ENCODE results near the gene BHLHE41. TPM values are rescaled to one million over a fixed set of nuclear protein-coding genes. Genes with fewer than 3 reads are reported as not detected.
A peak's percentile ranks its signal among the peaks of the same experiment; 100 is the strongest.

The BHLHE41 gene
- total and polyA plus RNA-seq, 9 of the 15 experiments (the other 6 are each of a cell fraction or from before 2014, with no cell fraction given), result not detected

- H3K9ac ChIP-seq (ENCODE audit: insufficient read depth in 1 of 2, low read depth in 2 of 2, low read length in 2 of 2), result no peak overlapping the region
- H3K4me3 ChIP-seq, result no peak overlapping the region
- no peaks in the 10 kb centered on the region for H3K9me3 ChIP-seq (replicated peaks; ENCODE audit: control insufficient read depth, insufficient read depth, low read depth, low read length)
- ChIA-PET POLR2A (no interaction called here), CTCF (ENCODE audit: low intra/inter-chr PET ratio) (no interaction called here)
- no peaks in the 10 kb centered on the region for H3K4me1 ChIP-seq (replicated peaks in 1 of 2; ENCODE audit: control insufficient read depth in 2 of 2, insufficient read depth in 2 of 2, low read length in 2 of 2)
- H3K27me3 ChIP-seq (ENCODE audit: control insufficient read depth in 2 of 2, insufficient read depth in 2 of 2, low read length in 2 of 2), result no peaks in the 10 kb centered on the region
- in situ Hi-C loops (cut with MboI), result no loop called here
- H3K36me3 ChIP-seq (ENCODE audit: control insufficient read depth, insufficient read depth, low read length), result no peaks in the 10 kb centered on the region
- intact Hi-C loops (cut with micrococcal nuclease), result no loop called here
- H2AFZ ChIP-seq (ENCODE audit: low read depth, low read length), result no peak overlapping the region
- WGBS (ENCODE audit: insufficient coverage, low coverage, missing lambda C conversion rate), result 0% methylated on average over 5 of the region's 5 CpGs
- DNase-seq (ENCODE audit: extremely low read depth in 1 of 4, low spot score in 3 of 4) (no peak), FAIRE-seq (no peak), ATAC-seq (no peak)
- no peak overlapping the region for H3K27ac ChIP-seq (ENCODE audit: extremely low read depth, low read depth, low read length)
- TF ChIP-seq ZBTB26 (CRISPR knock-in tag; IDR thresholded peaks at IDR 0.05), result no peak
- no TSS peak for BruUV-seq (replicated peaks)
- no peaks in the 10 kb centered on the region for H3K79me2 ChIP-seq (ENCODE audit: control insufficient read depth, insufficient read depth, low read length)
- H3K9me1 ChIP-seq (ENCODE audit: control insufficient read depth, insufficient read depth, low read length), result no peaks in the 10 kb centered on the region
- H3K4me2 ChIP-seq (ENCODE audit: insufficient read depth, low read length), result no peak overlapping the region
- H4K20me1 ChIP-seq (replicated peaks; ENCODE audit: control insufficient read depth, insufficient read depth, low read length), result no peaks in the 10 kb centered on the region
Observed at GRCh38 chr12:26135010-26135420, 10.2 kb upstream of the BHLHE41 start.

GRCh38 chr12:26134540-26134939 lies 9.7 kb upstream of the BHLHE41 start:
- no peak overlapping the region for H3K4me3 ChIP-seq
- no peak overlapping the region for H2AFZ ChIP-seq (ENCODE audit: low read depth, low read length)
- H3K9me1 ChIP-seq (ENCODE audit: control insufficient read depth, insufficient read depth, low read length), result no peaks in the 10 kb centered on the region
- H3K9ac ChIP-seq (ENCODE audit: insufficient read depth in 1 of 2, low read depth in 2 of 2, low read length in 2 of 2), result no peak overlapping the region
- ATAC-seq (no peak), FAIRE-seq (no peak), DNase-seq (ENCODE audit: extremely low read depth in 1 of 4, low spot score in 3 of 4) (no peak)
- peak; percentile 64 for TF ChIP-seq NFIC (IDR thresholded peaks at IDR 0.05)
- TF ChIP-seq TFE3 (CRISPR knock-in tag; IDR thresholded peaks at IDR 0.05), result no peak
- H3K36me3 ChIP-seq (ENCODE audit: control insufficient read depth, insufficient read depth, low read length), result no peaks in the 10 kb centered on the region
- no TSS peak for BruUV-seq (replicated peaks)
- H3K4me1 ChIP-seq (replicated peaks in 1 of 2; ENCODE audit: control insufficient read depth in 2 of 2, insufficient read depth in 2 of 2, low read length in 2 of 2), result no peaks in the 10 kb centered on the region
- intact Hi-C loops (cut with micrococcal nuclease) (no loop called here), in situ Hi-C loops (cut with MboI) (no loop called here)
- no peak overlapping the region for H3K27ac ChIP-seq (ENCODE audit: extremely low read depth, low read depth, low read length)
- H4K20me1 ChIP-seq (replicated peaks; ENCODE audit: control insufficient read depth, insufficient read depth, low read length), result no peaks in the 10 kb centered on the region
- no peaks in the 10 kb centered on the region for H3K79me2 ChIP-seq (ENCODE audit: control insufficient read depth, insufficient read depth, low read length)
- CTCF ChIA-PET (ENCODE audit: low intra/inter-chr PET ratio), result no interaction called here
- POLR2A ChIA-PET, result no interaction called here
- H3K9me3 ChIP-seq (replicated peaks; ENCODE audit: control insufficient read depth, insufficient read depth, low read depth, low read length), result no peaks in the 10 kb centered on the region
- 0 out of 5 replicates have a peak, but pooled peaks cover 0 to 3% of the 10 kb centered on the region in 2 experiments for H3K27me3 ChIP-seq (ENCODE audit: control insufficient read depth in 2 of 2, insufficient read depth in 2 of 2, low read length in 2 of 2)
- no peak overlapping the region for H3K4me2 ChIP-seq (ENCODE audit: insufficient read depth, low read length)

Measured in K562 (cell line).